ENCODE measurements around the gene SMPD3. TPM values are rescaled to one million over a fixed set of nuclear protein-coding genes. Genes with fewer than 3 reads are reported as not detected.

The SMPD3 gene
- total and polyA plus RNA-seq, 2 of the 4 experiments (the other 2 are of a cell fraction), result not detected

DNA sequence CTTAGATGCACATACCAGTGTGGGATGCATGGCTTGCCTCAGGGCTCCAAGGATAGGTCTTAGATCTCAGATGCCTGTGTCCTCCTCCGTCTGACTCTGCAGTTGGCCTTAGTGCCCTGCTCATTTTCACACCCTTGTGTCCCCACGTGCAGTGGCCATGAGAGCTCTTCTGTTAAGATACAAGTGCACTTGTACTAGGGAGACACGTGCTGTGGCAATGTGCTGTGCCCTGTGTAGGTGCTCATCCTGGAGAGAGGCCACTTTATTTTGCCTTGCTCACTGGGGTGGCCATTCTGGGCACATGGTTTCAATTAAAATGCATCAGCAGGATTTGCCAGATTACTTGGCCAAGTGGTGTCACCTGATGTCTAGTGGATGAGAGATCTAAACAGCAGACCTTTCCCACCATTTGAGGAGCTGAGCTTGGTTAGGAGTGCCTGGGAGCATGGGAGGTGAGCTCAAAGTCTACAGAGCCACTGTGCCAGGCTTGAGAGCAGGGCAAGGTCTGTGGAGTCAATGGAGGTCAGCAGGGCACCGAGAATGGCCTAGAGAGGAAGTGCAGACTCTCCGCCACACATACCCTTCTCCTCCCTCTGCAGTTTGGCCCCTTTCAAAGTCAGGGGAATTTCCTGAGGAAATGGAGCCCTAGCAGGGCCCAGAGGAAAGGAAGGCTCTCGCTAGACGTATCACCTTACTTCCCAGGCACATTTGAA is 25.2 kb upstream of the SMPD3 start:
- Histone ChIP-seq H2BK120ac (ENCODE audit: low read depth, low read length) (no peak overlapping the region), H3K27me3 (ENCODE audit: control insufficient read depth, insufficient read depth, low read length) (peaks cover 30% of the 10 kb centered on the region), H3K56ac (ENCODE audit: extremely low read depth, insufficient read depth, low read length) (no peak overlapping the region), H3K27ac (ENCODE audit: insufficient read depth, low read length) (no peak overlapping the region), H2AK5ac (ENCODE audit: low read depth, low read length) (no peak overlapping the region), H3K36me3 (ENCODE audit: control insufficient read depth, insufficient read depth, low read length) (no peaks in the 10 kb centered on the region), H2BK20ac (ENCODE audit: low read depth, low read length) (no peak overlapping the region), H2AK9ac (replicated peaks; ENCODE audit: low read depth, low read length, poor library complexity) (no peak overlapping the region), H2AFZ (replicated peaks; ENCODE audit: low read length, poor library complexity) (no peak overlapping the region), H3K4me3 (ENCODE audit: insufficient read depth, low read depth, low read length) (no peak overlapping the region), H4K5ac (ENCODE audit: low read depth, low read length) (no peak overlapping the region), H2BK5ac (ENCODE audit: low read depth, low read length, poor library complexity, severe bottlenecking) (no peak overlapping the region), H3K23ac (ENCODE audit: low read depth, low read length) (no peak overlapping the region), H3K4ac (ENCODE audit: low read depth, low read length) (no peak overlapping the region), H3K4me2 (ENCODE audit: low read depth, low read length) (no peak overlapping the region), H3K4me1 (ENCODE audit: control insufficient read depth, insufficient read depth, low read length) (no peaks in the 10 kb centered on the region), H3K9ac (ENCODE audit: low read depth, low read length) (no peak overlapping the region), H3K14ac (replicated peaks; ENCODE audit: low read depth, low read length) (no peak overlapping the region), H3K9me1 (ENCODE audit: insufficient read depth, low read length) (no peaks in the 10 kb centered on the region), H3K9me3 (ENCODE audit: control insufficient read depth, insufficient read depth, low read length) (no peaks in the 10 kb centered on the region), H4K8ac (ENCODE audit: low read depth in 2 of 2, low read length in 2 of 2) (no peak overlapping the region), H3K18ac (ENCODE audit: low read depth, low read length) (no peak overlapping the region), H4K91ac (ENCODE audit: insufficient read depth, low read depth, low read length) (no peak overlapping the region), H3K79me1 (ENCODE audit: low read depth in 1 of 2, low read length in 2 of 2) (no peaks in the 10 kb centered on the region), H4K20me1 (ENCODE audit: insufficient read depth, low read length) (no peaks in the 10 kb centered on the region), H2BK15ac (ENCODE audit: low read depth, low read length) (no peak overlapping the region)
- WGBS, 2 experiments (ENCODE audit: extremely low coverage in 2 of 2, insufficient read length in 1 of 2), result 80% methylated on average over 1 of the region's 7 CpGs; no CpG with 5 or more reads in 1 of the 2 experiments
- ATAC-seq (ENCODE audit: low read depth) (no peak), DNase-seq (no peak)
- intact Hi-C loops (cut with micrococcal nuclease) (no loop called here), in situ Hi-C loops (cut with MboI; ENCODE audit: low sequenced_read_pairs) (no loop called here), dilution Hi-C loops (cut with HindIII; ENCODE audit: low sequenced_read_pairs, unreplicated experiment) (no loop called here)
- POLR2A ChIA-PET (ENCODE audit: unreplicated experiment), result no interaction called here
- CTCF ChIA-PET, result no interaction called here
- no peak for TF ChIP-seq RAD21 (IDR thresholded peaks at IDR 0.05; ENCODE audit: low read length)
- TF ChIP-seq CHD1 (IDR thresholded peaks at IDR 0.05; ENCODE audit: low read depth, low read length), result no peak
- no peak for TF ChIP-seq RFX5 (IDR thresholded peaks at IDR 0.05; ENCODE audit: low read depth, low read length)
- TF ChIP-seq, protein P1, sequence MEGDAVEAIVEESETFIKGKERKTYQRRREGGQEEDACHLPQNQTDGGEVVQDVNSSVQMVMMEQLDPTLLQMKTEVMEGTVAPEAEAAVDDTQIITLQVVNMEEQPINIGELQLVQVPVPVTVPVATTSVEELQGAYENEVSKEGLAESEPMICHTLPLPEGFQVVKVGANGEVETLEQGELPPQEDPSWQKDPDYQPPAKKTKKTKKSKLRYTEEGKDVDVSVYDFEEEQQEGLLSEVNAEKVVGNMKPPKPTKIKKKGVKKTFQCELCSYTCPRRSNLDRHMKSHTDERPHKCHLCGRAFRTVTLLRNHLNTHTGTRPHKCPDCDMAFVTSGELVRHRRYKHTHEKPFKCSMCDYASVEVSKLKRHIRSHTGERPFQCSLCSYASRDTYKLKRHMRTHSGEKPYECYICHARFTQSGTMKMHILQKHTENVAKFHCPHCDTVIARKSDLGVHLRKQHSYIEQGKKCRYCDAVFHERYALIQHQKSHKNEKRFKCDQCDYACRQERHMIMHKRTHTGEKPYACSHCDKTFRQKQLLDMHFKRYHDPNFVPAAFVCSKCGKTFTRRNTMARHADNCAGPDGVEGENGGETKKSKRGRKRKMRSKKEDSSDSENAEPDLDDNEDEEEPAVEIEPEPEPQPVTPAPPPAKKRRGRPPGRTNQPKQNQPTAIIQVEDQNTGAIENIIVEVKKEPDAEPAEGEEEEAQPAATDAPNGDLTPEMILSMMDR (conservative IDR thresholded peaks at IDR 0.05; ENCODE audit: low read depth, low read length), result no peak
- TF ChIP-seq, protein P2, sequence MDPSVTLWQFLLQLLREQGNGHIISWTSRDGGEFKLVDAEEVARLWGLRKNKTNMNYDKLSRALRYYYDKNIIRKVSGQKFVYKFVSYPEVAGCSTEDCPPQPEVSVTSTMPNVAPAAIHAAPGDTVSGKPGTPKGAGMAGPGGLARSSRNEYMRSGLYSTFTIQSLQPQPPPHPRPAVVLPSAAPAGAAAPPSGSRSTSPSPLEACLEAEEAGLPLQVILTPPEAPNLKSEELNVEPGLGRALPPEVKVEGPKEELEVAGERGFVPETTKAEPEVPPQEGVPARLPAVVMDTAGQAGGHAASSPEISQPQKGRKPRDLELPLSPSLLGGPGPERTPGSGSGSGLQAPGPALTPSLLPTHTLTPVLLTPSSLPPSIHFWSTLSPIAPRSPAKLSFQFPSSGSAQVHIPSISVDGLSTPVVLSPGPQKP (IDR thresholded peaks at IDR 0.05; ENCODE audit: borderline replicate concordance, low read depth, low read length), result no peak
- BruUV-seq (replicated peaks), result no TSS peak

All from IMR-90 (cell line).